Muscle layer of duodenum (tissue), 2 donors: ENCODE measurements around the gene TDRD12.
"Not testable (repeated sequence)": the region's sequence is repeated elsewhere in the genome, so short reads cannot be mapped to it uniquely, and the experiment has no call there.

Experiments
- H3K27ac ChIP-seq: one replicate; pipeline ENCODE4 v1.7.0; 2013; ENCODE audit warnings: mild to moderate bottlenecking, low read length
- H3K27me3 ChIP-seq: one replicate; pipeline ENCODE4 v1.7.0; 2013; ENCODE audit warnings: low read depth, mild to moderate bottlenecking, control low read depth, low read length
- H3K36me3 ChIP-seq, 2 donors: one replicate each; pipeline ENCODE4 v1.7.0; 2013; ENCODE audit warnings: low read length in 2 of 2, control low read depth in 1 of 2, mild to moderate bottlenecking in 1 of 2; ENCODE audit not compliant: insufficient read depth in 2 of 2, control insufficient read depth in 1 of 2
- H3K4me1 ChIP-seq, 2 donors: one replicate each; pipeline ENCODE4 v1.7.0; 2013; ENCODE audit warnings: low read length in 2 of 2, mild to moderate bottlenecking in 2 of 2, control low read depth in 1 of 2, moderate library complexity in 1 of 2; ENCODE audit not compliant: insufficient read depth in 2 of 2, control insufficient read depth in 1 of 2
- H3K4me3 ChIP-seq, 2 donors: one replicate each; pipeline ENCODE4 v1.7.0; 2013; ENCODE audit warnings: low read length in 2 of 2, low read depth in 1 of 2, mild to moderate bottlenecking in 1 of 2
- H3K9me3 ChIP-seq, 2 donors: one replicate each; pipeline ENCODE4 v1.7.0; 2013; ENCODE audit warnings: low read length in 2 of 2, control low read depth in 1 of 2, mild to moderate bottlenecking in 1 of 2; ENCODE audit not compliant: control insufficient read depth in 1 of 2
- donor health status: healthy.

Gene TDRD12

GRCh38 chr19:32718286-32718685, 1.3 kb upstream of the TDRD12 start:
- no peak overlapping the region for H3K27ac ChIP-seq
- no peak overlapping the region for H3K4me3 ChIP-seq
- H3K27me3 ChIP-seq: no peaks in the 10 kb centered on the region
- no peaks in the 10 kb centered on the region for H3K4me1 ChIP-seq
- H3K36me3 ChIP-seq: peaks cover 0 to 11% of the 10 kb centered on the region in 2 donors
- H3K9me3 ChIP-seq: no peaks in the 10 kb centered on the region

GRCh38 chr19:32720216-32720935, 809 bp downstream of the TDRD12 start:
- H3K36me3 ChIP-seq: no peaks in the 10 kb centered on the region
- no peaks in the 10 kb centered on the region for H3K27me3 ChIP-seq
- no peak overlapping the region for H3K4me3 ChIP-seq
- H3K4me1 ChIP-seq: no peaks in the 10 kb centered on the region
- H3K9me3 ChIP-seq: no peaks in the 10 kb centered on the region
- no peak overlapping the region for H3K27ac ChIP-seq

DNA sequence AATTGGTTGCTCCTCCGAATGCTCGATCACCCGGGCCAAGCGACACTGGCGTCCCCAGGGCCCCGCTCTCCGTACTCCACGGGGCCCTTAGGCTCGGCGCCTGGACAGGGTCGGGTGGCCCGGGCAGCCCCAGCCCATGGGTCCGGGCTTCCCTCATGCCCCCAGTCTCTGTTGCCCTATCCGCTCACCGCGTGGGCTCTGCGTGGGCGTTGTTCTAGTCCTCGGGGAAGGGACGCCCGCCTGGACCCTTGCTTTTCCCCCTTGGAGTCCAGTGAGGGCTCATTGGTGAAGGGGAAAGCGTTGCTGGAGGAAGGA, 1.3 kb downstream of the TDRD12 start:
- no peaks in the 10 kb centered on the region for H3K27me3 ChIP-seq
- no peaks in the 10 kb centered on the region for H3K9me3 ChIP-seq
- no peaks in the 10 kb centered on the region for H3K4me1 ChIP-seq
- H3K27ac ChIP-seq: no peak overlapping the region
- no peak overlapping the region for H3K4me3 ChIP-seq
- H3K36me3 ChIP-seq: no peaks in the 10 kb centered on the region

DNA sequence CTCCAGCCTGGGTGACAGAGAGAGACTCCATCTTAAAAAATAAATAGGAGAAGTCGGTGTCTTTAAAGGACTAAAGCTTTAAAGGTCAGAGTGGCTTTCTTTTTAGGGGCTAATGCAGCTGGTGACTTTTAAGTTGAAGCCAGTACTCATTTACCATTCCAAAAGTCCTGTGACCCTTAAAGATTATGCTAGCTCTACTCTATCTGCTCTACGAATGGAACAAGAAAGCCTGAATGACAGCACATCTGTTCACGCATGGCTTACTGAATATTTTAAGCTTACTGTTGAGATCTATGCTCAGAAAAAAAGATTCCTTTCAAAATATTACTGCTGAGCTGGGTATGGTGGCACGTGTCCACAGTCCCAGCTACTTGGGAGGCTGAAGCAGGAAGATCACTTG, 16.4 kb downstream of the TDRD12 start:
- Histone ChIP-seq H3K27ac (no peak overlapping the region), H3K36me3 (no peaks in the 10 kb centered on the region), H3K4me3 (no peak overlapping the region), H3K27me3 (no peaks in the 10 kb centered on the region), H3K9me3 (no peaks in the 10 kb centered on the region), H3K4me1 (no peaks in the 10 kb centered on the region)

DNA sequence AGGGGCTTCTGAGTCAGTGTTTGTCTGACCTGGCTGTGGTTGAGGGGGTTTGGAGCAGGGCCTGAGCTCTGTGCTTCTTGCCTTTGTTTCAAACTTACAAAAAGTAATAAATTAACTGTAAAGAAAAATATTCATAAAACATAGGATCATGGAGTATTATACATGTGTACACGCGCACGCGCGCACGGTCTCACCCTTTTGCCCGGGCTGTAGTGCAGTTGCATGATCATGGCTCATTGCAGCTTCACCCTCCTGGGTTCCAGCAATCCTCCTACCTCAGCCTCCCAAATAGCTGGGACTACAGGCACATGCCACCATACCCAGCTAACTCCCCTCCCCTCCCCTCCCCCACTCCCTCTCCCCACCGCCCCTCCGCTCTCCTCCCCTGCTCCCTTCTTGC, 23.5 kb downstream of the TDRD12 start:
- Histone ChIP-seq H3K36me3 (no peaks in the 10 kb centered on the region), H3K27ac (no peak overlapping the region), H3K4me3 (no peak overlapping the region), H3K9me3 (no peaks in the 10 kb centered on the region), H3K4me1 (no peaks in the 10 kb centered on the region), H3K27me3 (no peaks in the 10 kb centered on the region)

GRCh38 chr19:32743447-32743846, 23.9 kb downstream of the TDRD12 start:
- no peaks in the 10 kb centered on the region for H3K9me3 ChIP-seq
- H3K36me3 ChIP-seq: no peaks in the 10 kb centered on the region
- H3K27ac ChIP-seq: no peak overlapping the region
- H3K4me3 ChIP-seq: no peak overlapping the region
- H3K27me3 ChIP-seq: no peaks in the 10 kb centered on the region
- H3K4me1 ChIP-seq: no peaks in the 10 kb centered on the region

GRCh38 chr19:32744555-32745325, 25.2 kb downstream of the TDRD12 start:
- no peaks in the 10 kb centered on the region for H3K9me3 ChIP-seq
- no peaks in the 10 kb centered on the region for H3K4me1 ChIP-seq
- H3K36me3 ChIP-seq: no peaks in the 10 kb centered on the region
- H3K4me3 ChIP-seq: no peak overlapping the region
- no peaks in the 10 kb centered on the region for H3K27me3 ChIP-seq
- H3K27ac ChIP-seq: no peak overlapping the region

GRCh38 chr19:32745594-32746251, 26.2 kb downstream of the TDRD12 start:
- H3K27ac ChIP-seq, H3K4me3 ChIP-seq, H3K9me3 ChIP-seq, H3K4me1 ChIP-seq, H3K27me3 ChIP-seq, H3K36me3 ChIP-seq: not testable (repeated sequence)

DNA sequence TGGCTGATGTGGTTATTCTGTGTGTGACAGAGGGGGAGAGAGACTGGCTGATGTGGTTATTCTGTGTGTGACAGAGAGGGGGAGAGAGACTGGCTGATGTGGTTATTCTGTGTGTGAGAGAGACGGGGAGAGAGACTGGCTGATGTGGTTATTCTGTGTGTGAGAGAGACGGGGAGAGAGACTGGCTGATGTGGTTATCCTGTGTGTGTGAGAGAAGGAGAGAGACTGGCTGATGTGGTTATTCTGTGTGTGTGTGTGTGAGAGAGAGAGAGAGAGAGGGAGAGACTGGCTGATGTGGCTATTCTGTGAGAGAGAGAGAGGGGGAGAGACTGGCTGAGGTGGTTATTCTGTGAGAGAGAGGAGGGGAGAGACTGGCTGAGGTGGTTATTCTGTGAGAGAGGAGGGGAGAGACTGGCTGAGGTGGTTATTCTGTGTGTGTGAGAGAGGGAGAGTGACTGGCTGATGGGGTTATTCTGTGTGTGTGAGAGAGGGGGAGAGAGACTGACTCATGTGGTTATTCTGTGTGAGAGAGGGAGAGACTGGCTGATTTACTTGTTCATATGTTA, 27.1 kb downstream of the TDRD12 start:
- not testable (repeated sequence) for H3K36me3 ChIP-seq, H3K27ac ChIP-seq, H3K9me3 ChIP-seq, H3K4me3 ChIP-seq, H3K4me1 ChIP-seq, H3K27me3 ChIP-seq

DNA sequence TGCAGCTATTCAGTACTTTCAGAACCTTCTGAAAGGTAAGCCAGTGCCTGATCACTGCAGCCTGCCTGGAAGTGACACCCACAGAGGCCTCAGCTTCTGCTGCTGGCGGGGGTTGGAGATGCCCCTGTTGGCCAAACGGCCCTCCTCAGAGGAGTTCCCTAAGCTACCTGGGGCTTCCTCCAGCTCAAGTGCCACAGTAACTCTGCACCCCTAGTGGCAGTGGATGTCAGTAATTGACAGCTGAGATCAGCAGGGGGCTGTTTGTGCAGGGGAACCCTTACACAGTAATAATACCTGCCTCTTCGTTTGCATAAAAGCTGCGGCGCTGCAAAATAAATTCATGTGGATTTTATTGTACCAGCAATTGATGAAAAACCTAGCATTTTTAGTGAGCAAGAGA, 28.9 kb downstream of the TDRD12 start:
- Histone ChIP-seq H3K9me3 (no peaks in the 10 kb centered on the region), H3K4me1 (no peaks in the 10 kb centered on the region), H3K27me3 (no peaks in the 10 kb centered on the region), H3K4me3 (no peak overlapping the region), H3K36me3 (no peaks in the 10 kb centered on the region), H3K27ac (no peak overlapping the region)

DNA sequence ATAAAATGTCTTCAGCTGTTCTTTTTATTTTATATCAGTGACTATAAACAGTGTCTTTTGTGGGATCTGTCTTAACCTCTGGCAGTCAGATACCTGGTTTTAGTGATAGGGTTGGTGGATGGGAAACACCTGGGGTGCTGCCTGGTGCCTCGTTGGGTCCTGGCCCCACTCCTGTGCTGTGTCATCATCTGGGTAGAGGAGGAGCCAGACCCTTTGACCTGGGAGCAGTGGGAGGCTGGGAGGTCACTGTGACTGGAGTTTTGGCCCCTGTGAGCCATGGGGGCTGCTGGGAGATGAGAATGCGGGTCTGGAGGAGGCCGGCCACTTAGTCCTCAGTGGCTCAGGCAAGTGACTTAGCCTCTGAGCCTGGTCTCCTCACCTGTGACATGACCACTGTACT, 29.4 kb downstream of the TDRD12 start:
- Histone ChIP-seq H3K36me3 (no peaks in the 10 kb centered on the region), H3K27ac (no peak overlapping the region), H3K27me3 (no peaks in the 10 kb centered on the region), H3K4me3 (no peak overlapping the region), H3K4me1 (no peaks in the 10 kb centered on the region), H3K9me3 (no peaks in the 10 kb centered on the region)
